A673 (cell line): ENCODE results near the gene IL10RA. TPM values are rescaled to one million over a fixed set of nuclear protein-coding genes. Genes with fewer than 3 reads are reported as not detected.
"Not testable (repeated sequence)": the region's sequence is repeated elsewhere in the genome, so short reads cannot be mapped to it uniquely, and the experiment has no call there.

Experiments used
- BruUV-seq: library from RNA; stranded (reverse); fragments of 400-500 nt; replicated peaks from 2 replicates; lab custom pipeline; 2021; lab: Mats Ljungman, UMichigan
- CTCF ChIA-PET: fragments of 300-600 bp; sonication (Branson Sonifier 250); formaldehyde crosslinking; loops from one replicate; lab custom pipeline; 2022; ENCODE audit warnings: antibody characterized with exemption; lab: Charles Lee
- POLR2A ChIA-PET: fragments of 300-600 bp; sonication (Branson Sonifier 250); formaldehyde crosslinking; loops from one replicate; lab custom pipeline; 2022; ENCODE audit warnings: antibody characterized with exemption; ENCODE audit not compliant: low non-redundant PET; lab: Charles Lee
- DNase-seq: peaks from one replicate; pipeline ENCODE4 v3.0.0-alpha.2; 2015; ENCODE audit warnings: low spot score
- H3K27ac ChIP-seq: fragments of 200-600 bp; sonication (generic); 2 replicates; pipeline ENCODE4 v1.5.1; 2016; ENCODE audit warnings: mixed run types, low read depth, mild to moderate bottlenecking, mixed read lengths, antibody characterized with exemption, low read length; ENCODE audit not compliant: poor library complexity, severe bottlenecking
- H3K27me3 ChIP-seq: fragments of 200-600 bp; sonication (generic); replicated peaks from 2 replicates; pipeline ENCODE4 v1.6.1; 2017; ENCODE audit warnings: mixed run types, low read depth, mild to moderate bottlenecking, mixed read lengths, antibody characterized with exemption, low read length; ENCODE audit not compliant: insufficient read depth, poor library complexity
- H3K36me3 ChIP-seq: fragments of 200-600 bp; sonication (generic); 2 replicates; pipeline ENCODE4 v1.6.1; 2016; ENCODE audit warnings: mixed run types, mild to moderate bottlenecking, mixed read lengths, antibody characterized with exemption, low read length; ENCODE audit not compliant: insufficient read depth, poor library complexity, severe bottlenecking
- H3K4me1 ChIP-seq: fragments of 200-600 bp; sonication (generic); 2 replicates; pipeline ENCODE4 v1.6.1; 2017; ENCODE audit warnings: mixed run types, mild to moderate bottlenecking, mixed read lengths, antibody characterized with exemption, low read length; ENCODE audit not compliant: insufficient read depth, poor library complexity, severe bottlenecking
- H3K4me3 ChIP-seq: fragments of 200-600 bp; sonication (generic); 2 replicates; pipeline ENCODE4 v1.5.1; 2016; ENCODE audit warnings: low read depth, mixed run types, mild to moderate bottlenecking, mixed read lengths, low read length; ENCODE audit not compliant: poor library complexity, severe bottlenecking
- H3K9me3 ChIP-seq: fragments of 200-600 bp; sonication (generic); 2 replicates; pipeline ENCODE4 v1.6.1; 2016; ENCODE audit warnings: mixed run types, low read depth, mild to moderate bottlenecking, mixed read lengths, antibody characterized with exemption, low read length; ENCODE audit not compliant: poor library complexity, severe bottlenecking
- EZH2 ChIP-seq: fragments of 200-600 bp; sonication (generic); IDR thresholded peaks from 2 replicates; pipeline ENCODE4 v1.6.1; 2017; ENCODE audit warnings: borderline replicate concordance, low read depth, mild to moderate bottlenecking, mixed read lengths, antibody characterized with exemption, low read length; ENCODE audit not compliant: poor library complexity, severe bottlenecking
- intact Hi-C: fragments of 100-400 bp; cut with micrococcal nuclease; formaldehyde crosslinking; loops from one replicate; pipeline ENCODE4 v1.10.0; 2022; ENCODE audit not compliant: unreplicated experiment
- total RNA-seq: library from RNA; stranded (reverse); gene quantifications from 2 replicates; pipeline ENCODE4 v1.2.3, GENCODE V29; 2021
- TF ChIP-seq, protein P1 (sequence below): fragments of 300-800, 200-600 bp; sonication (generic); conservative IDR thresholded peaks from 2 replicates; pipeline ENCODE4 v1.5.1; 2017; ENCODE audit warnings: low read depth, mild to moderate bottlenecking, antibody characterized with exemption, low read length, moderate library complexity, mixed read lengths

The IL10RA gene
- total RNA-seq, 1 experiment from 2014 or later: not detected

DNA sequence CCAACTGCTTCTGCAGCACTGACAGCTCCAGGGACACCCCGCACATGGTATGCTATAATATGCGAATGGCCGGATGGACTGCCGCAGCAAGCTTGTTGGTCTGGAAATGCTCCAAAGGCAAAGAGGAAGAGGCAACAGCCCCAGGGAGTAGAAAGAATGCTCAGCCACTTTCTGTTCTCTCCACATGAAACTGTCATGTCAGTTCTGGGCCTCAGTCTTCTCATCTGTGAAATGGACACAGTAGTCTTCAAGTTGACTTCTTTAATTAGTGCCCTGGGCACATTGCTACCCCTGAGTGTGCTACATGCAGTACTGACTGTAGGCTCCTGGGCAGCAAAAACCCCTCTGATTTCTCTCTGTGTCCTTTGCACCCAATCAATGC, 19.9 kb downstream of the IL10RA start:
- ChIA-PET POLR2A (no interaction called here), CTCF (no interaction called here)
- Histone ChIP-seq H3K27ac (no peak overlapping the region), H3K36me3 (no peaks in the 10 kb centered on the region), H3K4me1 (peaks cover 12% of the 10 kb centered on the region), H3K27me3 (peaks cover 12% of the 10 kb centered on the region), H3K9me3 (no peaks in the 10 kb centered on the region), H3K4me3 (no peak overlapping the region)
- TF ChIP-seq, protein P1, sequence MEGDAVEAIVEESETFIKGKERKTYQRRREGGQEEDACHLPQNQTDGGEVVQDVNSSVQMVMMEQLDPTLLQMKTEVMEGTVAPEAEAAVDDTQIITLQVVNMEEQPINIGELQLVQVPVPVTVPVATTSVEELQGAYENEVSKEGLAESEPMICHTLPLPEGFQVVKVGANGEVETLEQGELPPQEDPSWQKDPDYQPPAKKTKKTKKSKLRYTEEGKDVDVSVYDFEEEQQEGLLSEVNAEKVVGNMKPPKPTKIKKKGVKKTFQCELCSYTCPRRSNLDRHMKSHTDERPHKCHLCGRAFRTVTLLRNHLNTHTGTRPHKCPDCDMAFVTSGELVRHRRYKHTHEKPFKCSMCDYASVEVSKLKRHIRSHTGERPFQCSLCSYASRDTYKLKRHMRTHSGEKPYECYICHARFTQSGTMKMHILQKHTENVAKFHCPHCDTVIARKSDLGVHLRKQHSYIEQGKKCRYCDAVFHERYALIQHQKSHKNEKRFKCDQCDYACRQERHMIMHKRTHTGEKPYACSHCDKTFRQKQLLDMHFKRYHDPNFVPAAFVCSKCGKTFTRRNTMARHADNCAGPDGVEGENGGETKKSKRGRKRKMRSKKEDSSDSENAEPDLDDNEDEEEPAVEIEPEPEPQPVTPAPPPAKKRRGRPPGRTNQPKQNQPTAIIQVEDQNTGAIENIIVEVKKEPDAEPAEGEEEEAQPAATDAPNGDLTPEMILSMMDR: no peak
- no peak for TF ChIP-seq EZH2
- no peak for DNase-seq
- BruUV-seq: no TSS peak
- intact Hi-C loops: no loop called here

DNA sequence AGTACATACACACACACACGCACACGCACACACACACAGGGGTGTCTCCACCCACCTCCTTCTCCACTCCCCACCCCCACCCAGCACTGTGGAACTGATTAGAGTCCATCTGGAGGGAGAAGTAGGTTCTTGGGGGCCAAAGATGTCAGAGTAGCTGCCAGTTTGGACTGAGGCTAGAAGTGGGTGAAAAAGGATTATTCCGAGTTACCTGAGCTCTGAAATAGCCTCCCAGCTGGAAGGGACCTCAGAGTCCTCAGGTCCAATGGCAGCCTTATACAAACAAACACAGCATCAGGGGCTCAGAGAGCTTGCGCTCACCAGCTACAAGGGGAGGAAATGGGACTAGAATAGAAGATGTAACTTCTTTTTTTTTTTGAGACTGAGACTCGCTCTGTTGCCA, 20.8 kb downstream of the IL10RA start:
- CTCF ChIA-PET: no interaction called here
- no TSS peak for BruUV-seq

DNA sequence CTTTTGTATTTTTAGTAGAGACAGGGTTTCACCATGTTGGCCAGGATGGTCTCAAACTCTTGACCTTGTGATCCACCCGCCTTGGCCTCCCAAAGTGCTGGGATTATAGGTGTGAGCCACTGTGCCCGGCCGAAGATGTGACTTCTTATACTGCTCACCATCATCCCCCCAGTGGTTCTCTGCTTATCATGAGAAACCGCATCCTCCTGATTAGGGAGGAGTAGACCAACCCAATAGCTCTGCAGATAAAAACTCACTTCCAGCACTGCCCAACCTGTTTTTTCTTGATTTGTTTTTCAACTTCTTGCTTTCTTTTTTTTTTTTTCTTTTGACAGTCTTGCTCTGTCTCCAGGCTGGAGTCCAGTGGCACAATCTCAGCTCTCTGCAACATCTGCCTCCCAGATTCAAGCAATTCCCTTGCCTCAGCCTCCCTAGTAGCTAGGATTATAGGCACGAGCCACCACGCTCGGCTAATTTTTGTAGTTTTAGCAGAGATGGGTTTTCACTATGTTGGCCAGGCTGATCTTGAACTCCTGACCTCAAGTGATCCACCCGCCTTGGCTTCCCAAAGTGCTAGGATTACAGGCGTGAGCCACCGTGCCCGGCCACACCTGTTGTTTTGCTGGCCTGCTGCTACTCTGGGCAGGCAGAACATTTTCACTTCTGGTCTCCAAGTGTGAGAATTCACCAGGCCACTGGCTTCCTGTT, 21.5 kb downstream of the IL10RA start:
- DNase-seq, BruUV-seq, H3K4me1 ChIP-seq, POLR2A ChIA-PET, H3K36me3 ChIP-seq, intact Hi-C loops, H3K9me3 ChIP-seq, H3K27ac ChIP-seq, H3K4me3 ChIP-seq: not testable (repeated sequence)
- peaks cover 12% of the 10 kb centered on the region for H3K27me3 ChIP-seq
- CTCF ChIA-PET: interaction anchor here (0.7 kb wide), 1 partner anchor 48 kb away, joined by 6 read pairs; no protein-coding TSS in a partner anchor

More for the DNA sequence above, 20.8 kb downstream of the IL10RA start:
- H3K27me3 ChIP-seq: peaks cover 12% of the 10 kb centered on the region
- no peaks in the 10 kb centered on the region for H3K9me3 ChIP-seq
- no peak overlapping the region for H3K4me3 ChIP-seq
- no peak overlapping the region for H3K27ac ChIP-seq
- TF ChIP-seq, protein P1: no peak
- TF ChIP-seq EZH2: no peak
- H3K36me3 ChIP-seq: no peaks in the 10 kb centered on the region
- POLR2A ChIA-PET: no interaction called here
- intact Hi-C loops: no loop called here
- peaks cover 11% of the 10 kb centered on the region for H3K4me1 ChIP-seq
- no peak for DNase-seq
